Mucosa of stomach (tissue), 1 donor: ENCODE measurements around the gene CASP7.

Source experiments
- H3K27me3 ChIP-seq: one replicate; pipeline ENCODE4 v1.7.0; 2013; ENCODE audit warnings: mild to moderate bottlenecking, low read length; ENCODE audit not compliant: control insufficient read depth, insufficient read depth
- H3K36me3 ChIP-seq: one replicate; pipeline ENCODE4 v1.7.0; 2013; ENCODE audit warnings: low read length; ENCODE audit not compliant: control insufficient read depth, insufficient read depth
- H3K4me1 ChIP-seq: one replicate; pipeline ENCODE4 v1.7.0; 2013; ENCODE audit warnings: mild to moderate bottlenecking, low read length; ENCODE audit not compliant: control insufficient read depth, insufficient read depth
- H3K4me3 ChIP-seq: one replicate; pipeline ENCODE4 v1.7.0; 2013; ENCODE audit warnings: low read length
- H3K9ac ChIP-seq: one replicate; pipeline ENCODE4 v1.7.0; 2013; ENCODE audit warnings: mild to moderate bottlenecking, low read length, moderate library complexity
- H3K9me3 ChIP-seq: one replicate; pipeline ENCODE4 v1.7.0; 2013; ENCODE audit warnings: mild to moderate bottlenecking, low read length, moderate library complexity; ENCODE audit not compliant: control insufficient read depth
- donor health status: Pancreatic carcinoma.

Gene CASP7

GRCh38 chr10:113679463-113680189, at the start of gene CASP7:
TSS of gene CASP7 (plus strand) at chr10:113679912. CDS start at chr10:113697494, 17,582 bp downstream.
- H3K4me3 ChIP-seq = peak within 1 kb of the TSS; percentile 96
- peak within 1 kb of the TSS; percentile 99 for H3K9ac ChIP-seq
- H3K4me1 ChIP-seq = peaks cover 20% of the 10 kb centered on the region
- H3K9me3 ChIP-seq = no peaks in the 10 kb centered on the region
- no peaks in the 10 kb centered on the region for H3K27me3 ChIP-seq
- H3K36me3 ChIP-seq = no peaks in the 10 kb centered on the region

- Histone ChIP-seq H3K9me3 (no peaks in the 10 kb centered on the region), H3K4me1 (peaks cover 60% of the 10 kb centered on the region), H3K27me3 (no peaks in the 10 kb centered on the region), H3K9ac (no peak overlapping the region), H3K4me3 (no peak overlapping the region), H3K36me3 (no peaks in the 10 kb centered on the region)
Observed at GRCh38 chr10:113630929-113631533, 48.7 kb upstream of the CASP7 start.

GRCh38 chr10:113631684-113632367, 47.9 kb upstream of the CASP7 start:
- Histone ChIP-seq H3K9me3 (no peaks in the 10 kb centered on the region), H3K36me3 (no peaks in the 10 kb centered on the region), H3K4me1 (peaks cover 53% of the 10 kb centered on the region), H3K27me3 (no peaks in the 10 kb centered on the region), H3K4me3 (no peak overlapping the region), H3K9ac (no peak overlapping the region)

- Histone ChIP-seq H3K36me3 (no peaks in the 10 kb centered on the region), H3K4me3 (no peak overlapping the region)
Observed at GRCh38 chr10:113639966-113640365, 39.7 kb upstream of the CASP7 start.

GRCh38 chr10:113641702-113642101, 38.0 kb upstream of the CASP7 start:
- Histone ChIP-seq H3K4me3 (no peak overlapping the region), H3K27me3 (no peaks in the 10 kb centered on the region), H3K9ac (no peak overlapping the region), H3K4me1 (peaks cover 19% of the 10 kb centered on the region), H3K36me3 (no peaks in the 10 kb centered on the region), H3K9me3 (no peaks in the 10 kb centered on the region)

More at GRCh38 chr10:113639966-113640365, 39.7 kb upstream of the CASP7 start:
- Histone ChIP-seq H3K27me3 (no peaks in the 10 kb centered on the region), H3K9ac (no peak overlapping the region), H3K9me3 (no peaks in the 10 kb centered on the region), H3K4me1 (peaks cover 12% of the 10 kb centered on the region)

- H3K27me3 ChIP-seq = no peaks in the 10 kb centered on the region
- H3K4me1 ChIP-seq = peaks cover 19% of the 10 kb centered on the region
- H3K9me3 ChIP-seq = no peaks in the 10 kb centered on the region
- no peaks in the 10 kb centered on the region for H3K36me3 ChIP-seq
- no peak overlapping the region for H3K4me3 ChIP-seq
- H3K9ac ChIP-seq = no peak overlapping the region
Observed at GRCh38 chr10:113643183-113643582, 36.5 kb upstream of the CASP7 start.

GRCh38 chr10:113644185-113645120, 35.3 kb upstream of the CASP7 start:
- Histone ChIP-seq H3K4me1 (peaks cover 19% of the 10 kb centered on the region), H3K27me3 (no peaks in the 10 kb centered on the region), H3K36me3 (no peaks in the 10 kb centered on the region), H3K4me3 (no peak overlapping the region), H3K9me3 (no peaks in the 10 kb centered on the region), H3K9ac (no peak overlapping the region)

- H3K4me3 ChIP-seq = no peak overlapping the region
- H3K4me1 ChIP-seq = peaks cover 19% of the 10 kb centered on the region
- H3K9me3 ChIP-seq = no peaks in the 10 kb centered on the region
- H3K9ac ChIP-seq = no peak overlapping the region
- no peaks in the 10 kb centered on the region for H3K36me3 ChIP-seq
- no peaks in the 10 kb centered on the region for H3K27me3 ChIP-seq
Observed at GRCh38 chr10:113646336-113647201, 33.1 kb upstream of the CASP7 start.

GRCh38 chr10:113647812-113648211, 31.9 kb upstream of the CASP7 start:
- H3K9ac ChIP-seq = no peak overlapping the region
- no peaks in the 10 kb centered on the region for H3K9me3 ChIP-seq
- no peak overlapping the region for H3K4me3 ChIP-seq
- H3K4me1 ChIP-seq = peaks cover 19% of the 10 kb centered on the region
- no peaks in the 10 kb centered on the region for H3K36me3 ChIP-seq
- no peaks in the 10 kb centered on the region for H3K27me3 ChIP-seq

GRCh38 chr10:113648478-113648877, 31.2 kb upstream of the CASP7 start:
- Histone ChIP-seq H3K9me3 (no peaks in the 10 kb centered on the region), H3K4me3 (no peak overlapping the region), H3K9ac (no peak overlapping the region), H3K36me3 (no peaks in the 10 kb centered on the region), H3K27me3 (no peaks in the 10 kb centered on the region), H3K4me1 (peaks cover 19% of the 10 kb centered on the region)

GRCh38 chr10:113650172-113650571, 29.5 kb upstream of the CASP7 start:
- H3K27me3 ChIP-seq = no peaks in the 10 kb centered on the region
- no peaks in the 10 kb centered on the region for H3K9me3 ChIP-seq
- H3K4me1 ChIP-seq = peaks cover 4% of the 10 kb centered on the region
- H3K9ac ChIP-seq = no peak overlapping the region
- no peak overlapping the region for H3K4me3 ChIP-seq
- H3K36me3 ChIP-seq = no peaks in the 10 kb centered on the region
